ENCODE measurements around the gene TBC1D13.

Gene TBC1D13

DNA sequence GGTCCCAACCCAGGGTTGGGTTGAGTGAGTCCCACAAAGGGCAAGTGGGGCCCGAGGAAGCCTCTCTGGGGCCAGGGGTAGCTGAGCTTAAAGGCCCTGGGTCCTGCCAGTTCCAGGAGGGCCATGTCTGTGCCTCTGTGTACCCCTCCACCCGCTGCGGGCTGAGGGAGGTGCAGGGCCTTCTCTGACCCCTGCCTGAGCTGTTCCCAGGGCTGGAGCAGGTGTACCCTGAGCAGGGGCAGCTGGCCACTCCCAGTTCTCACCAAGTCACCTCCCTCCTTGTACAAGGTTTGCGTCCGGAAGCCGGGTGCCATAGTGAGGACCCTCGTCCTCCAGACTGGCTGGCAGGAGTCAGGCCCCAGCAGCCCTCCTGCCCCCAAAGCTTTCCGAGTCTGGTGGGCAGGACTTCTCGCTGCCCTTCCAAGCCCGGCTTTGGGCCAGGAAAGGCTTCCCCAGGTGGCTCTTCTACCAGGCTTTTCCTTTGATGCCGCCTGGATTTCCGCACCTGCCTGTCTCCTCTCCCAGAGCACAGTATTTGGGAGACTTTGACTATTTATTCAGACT is 22.1 kb downstream of the TBC1D13 start:
- Histone ChIP-seq H3K4me1 (no peaks in the 10 kb centered on the region), H3K27ac (no peak overlapping the region), H3K36me3 (peaks cover 30 to 53% (median 42%) of the 10 kb centered on the region in 3 donors), H3K9me3 (no peaks in the 10 kb centered on the region), H3K4me3 (no peak overlapping the region), H3K27me3 (no peaks in the 10 kb centered on the region)
- DNase-seq: no peak
- intact Hi-C loops (cut with DNase I; ENCODE audit: low total_unique reads): no loop called here
- TF ChIP-seq, protein P1, sequence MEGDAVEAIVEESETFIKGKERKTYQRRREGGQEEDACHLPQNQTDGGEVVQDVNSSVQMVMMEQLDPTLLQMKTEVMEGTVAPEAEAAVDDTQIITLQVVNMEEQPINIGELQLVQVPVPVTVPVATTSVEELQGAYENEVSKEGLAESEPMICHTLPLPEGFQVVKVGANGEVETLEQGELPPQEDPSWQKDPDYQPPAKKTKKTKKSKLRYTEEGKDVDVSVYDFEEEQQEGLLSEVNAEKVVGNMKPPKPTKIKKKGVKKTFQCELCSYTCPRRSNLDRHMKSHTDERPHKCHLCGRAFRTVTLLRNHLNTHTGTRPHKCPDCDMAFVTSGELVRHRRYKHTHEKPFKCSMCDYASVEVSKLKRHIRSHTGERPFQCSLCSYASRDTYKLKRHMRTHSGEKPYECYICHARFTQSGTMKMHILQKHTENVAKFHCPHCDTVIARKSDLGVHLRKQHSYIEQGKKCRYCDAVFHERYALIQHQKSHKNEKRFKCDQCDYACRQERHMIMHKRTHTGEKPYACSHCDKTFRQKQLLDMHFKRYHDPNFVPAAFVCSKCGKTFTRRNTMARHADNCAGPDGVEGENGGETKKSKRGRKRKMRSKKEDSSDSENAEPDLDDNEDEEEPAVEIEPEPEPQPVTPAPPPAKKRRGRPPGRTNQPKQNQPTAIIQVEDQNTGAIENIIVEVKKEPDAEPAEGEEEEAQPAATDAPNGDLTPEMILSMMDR (IDR thresholded peaks at IDR 0.05): no peak

DNA sequence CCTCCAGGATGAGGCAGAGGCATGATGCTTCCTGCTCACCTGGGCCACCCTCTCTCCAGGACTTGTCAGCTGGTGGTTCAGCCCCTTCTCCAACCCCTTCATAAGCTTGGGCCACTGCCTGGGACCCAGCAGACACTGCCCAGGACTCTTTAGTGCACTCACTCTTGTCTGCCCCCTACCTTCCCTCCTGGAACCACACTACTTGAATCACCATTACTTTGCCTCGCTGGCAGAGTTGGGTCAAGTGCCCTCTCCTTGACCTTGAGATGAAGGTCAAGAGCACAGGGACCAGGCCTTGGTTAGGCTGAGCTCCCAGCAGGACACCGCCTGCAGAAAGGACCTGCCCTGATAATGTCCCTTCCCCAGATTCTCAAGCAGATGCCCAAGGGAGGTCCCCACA is 22.8 kb downstream of the TBC1D13 start:
- no peaks in the 10 kb centered on the region for H3K4me1 ChIP-seq
- peaks cover 28 to 46% (median 38%) of the 10 kb centered on the region in 3 donors for H3K36me3 ChIP-seq
- H3K27ac ChIP-seq: no peak overlapping the region
- intact Hi-C loops (cut with DNase I; ENCODE audit: low total_unique reads): no loop called here
- H3K4me3 ChIP-seq: no peak overlapping the region
- TF ChIP-seq, protein P1 (IDR thresholded peaks at IDR 0.05): no peak
- no peak for DNase-seq
- no peaks in the 10 kb centered on the region for H3K27me3 ChIP-seq
- H3K9me3 ChIP-seq: no peaks in the 10 kb centered on the region

DNA sequence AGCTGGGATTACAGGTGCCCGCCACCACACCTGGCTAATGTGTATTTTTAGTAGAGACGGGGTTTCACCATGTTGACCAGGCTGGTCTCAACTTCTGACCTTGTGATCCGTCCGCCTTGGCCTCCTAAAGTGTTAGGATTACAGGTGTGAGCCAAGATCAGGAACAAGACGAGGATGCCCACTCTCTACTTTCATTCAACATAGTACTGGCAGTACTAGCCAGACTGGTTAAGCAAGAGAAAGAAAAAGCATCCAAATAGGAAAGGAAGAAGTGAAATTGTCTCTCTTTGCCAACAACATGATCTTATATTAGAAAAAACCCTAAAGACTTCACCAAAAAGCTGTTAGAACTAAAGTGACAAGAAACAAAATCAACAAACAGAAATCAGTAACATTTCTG is 23.8 kb downstream of the TBC1D13 start:
- TF ChIP-seq, protein P1 (IDR thresholded peaks at IDR 0.05): no peak
- H3K4me1 ChIP-seq: no peaks in the 10 kb centered on the region
- no peaks in the 10 kb centered on the region for H3K27me3 ChIP-seq

DNA sequence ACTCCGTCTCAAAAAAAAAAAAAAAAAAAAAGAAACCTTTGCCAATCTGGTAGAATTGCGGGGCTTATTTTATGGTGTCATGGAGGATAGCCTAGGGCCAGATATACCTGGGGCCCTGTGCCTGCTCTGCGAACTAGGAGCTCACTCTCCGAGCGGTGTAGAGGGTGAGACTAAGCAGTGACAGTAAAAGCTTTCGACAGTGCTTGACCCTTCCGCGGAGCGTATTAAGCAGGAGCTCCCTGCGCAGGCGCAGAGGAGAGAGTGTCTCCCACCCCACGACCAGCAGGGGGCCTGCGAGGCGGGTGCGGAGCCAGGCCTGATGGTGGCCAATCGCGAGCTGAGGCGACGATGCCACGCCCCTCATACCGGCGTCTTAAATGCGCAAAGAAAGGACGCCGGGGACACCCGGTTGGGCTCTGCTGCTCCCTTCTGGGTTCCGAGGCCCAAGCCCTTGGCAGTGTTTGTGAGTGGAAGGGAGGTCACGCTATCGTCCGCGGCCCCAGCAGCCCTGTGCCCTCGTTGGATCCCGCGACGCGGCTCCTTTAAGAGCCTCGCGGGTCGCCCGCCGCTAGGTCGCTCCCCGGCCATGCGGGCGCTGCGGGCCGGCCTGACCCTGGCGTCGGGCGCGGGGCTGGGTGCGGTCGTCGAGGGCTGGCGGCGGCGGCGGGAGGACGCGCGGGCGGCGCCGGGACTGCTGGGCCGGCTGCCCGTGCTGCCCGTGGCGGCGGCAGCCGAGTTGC is 31.2 kb downstream of the TBC1D13 start, which contains the start of gene ENDOG:
ENDOG (plus strand) TSS at position 402 of the 740 bp plus-strand sequence; CDS start at position 587, 185 bp downstream.
- peak within 1 kb of the TSS; percentile 81 to 82 for H3K27ac ChIP-seq
- no peaks in the 10 kb centered on the region for H3K27me3 ChIP-seq
- TF ChIP-seq, protein P1 (IDR thresholded peaks at IDR 0.05): peak; percentile 98 to 99
- DNase-seq: peak; percentile 96 to 99
- H3K36me3 ChIP-seq: peaks cover 9 to 36% (median 18%) of the 10 kb centered on the region in 3 donors
- peak within 1 kb of the TSS; percentile 64 to 80 for H3K4me3 ChIP-seq
- peaks cover 5 to 15% (median 11%) of the 10 kb centered on the region in 4 donors for H3K4me1 ChIP-seq
- intact Hi-C loops (cut with DNase I; ENCODE audit: low total_unique reads): no loop called here
- no peaks in the 10 kb centered on the region for H3K9me3 ChIP-seq

More for the DNA sequence above, 23.8 kb downstream of the TBC1D13 start:
- no peaks in the 10 kb centered on the region for H3K9me3 ChIP-seq
- no peak overlapping the region for H3K27ac ChIP-seq
- H3K36me3 ChIP-seq: peaks cover 23 to 36% (median 28%) of the 10 kb centered on the region in 3 donors
- H3K4me3 ChIP-seq: no peak overlapping the region
- no peak for DNase-seq
- intact Hi-C loops (cut with DNase I; ENCODE audit: low total_unique reads): no loop called here

DNA sequence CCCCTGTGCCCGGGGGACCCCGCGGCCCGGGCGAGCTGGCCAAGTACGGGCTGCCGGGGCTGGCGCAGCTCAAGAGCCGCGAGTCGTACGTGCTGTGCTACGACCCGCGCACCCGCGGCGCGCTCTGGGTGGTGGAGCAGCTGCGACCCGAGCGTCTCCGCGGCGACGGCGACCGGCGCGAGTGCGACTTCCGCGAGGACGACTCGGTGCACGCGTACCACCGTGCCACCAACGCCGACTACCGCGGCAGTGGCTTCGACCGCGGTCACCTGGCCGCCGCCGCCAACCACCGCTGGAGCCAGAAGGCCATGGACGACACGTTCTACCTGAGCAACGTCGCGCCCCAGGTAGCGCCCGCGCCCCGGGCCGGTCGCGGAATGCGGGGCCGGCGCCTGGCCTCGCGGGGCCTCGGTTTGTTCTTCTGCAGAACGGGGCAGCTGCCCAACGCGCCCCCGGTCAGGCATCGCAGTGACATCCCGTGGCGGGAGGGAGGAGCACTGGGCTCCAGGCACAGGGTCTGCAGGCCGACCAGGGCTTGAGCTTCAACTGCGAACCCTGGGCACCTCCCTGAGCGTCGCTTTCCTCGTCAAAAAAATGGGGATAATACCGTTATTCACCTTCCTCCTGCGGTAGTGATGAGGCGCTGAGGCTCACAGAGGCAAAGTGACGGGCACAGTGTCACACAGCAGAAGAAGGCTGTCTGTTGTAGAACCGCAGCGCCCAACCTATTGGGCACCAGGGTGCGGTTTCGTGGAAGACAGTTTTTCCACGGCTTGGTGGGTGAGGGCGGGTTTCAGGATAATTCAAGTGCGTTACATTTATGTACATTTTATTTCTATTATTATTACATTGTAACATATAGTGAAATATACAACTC is 32.0 kb downstream of the TBC1D13 start:
- DNase-seq: no peak
- intact Hi-C loops (cut with DNase I; ENCODE audit: low total_unique reads): no loop called here

More for the DNA sequence above, 32.0 kb downstream of the TBC1D13 start:
- H3K27me3 ChIP-seq: no peaks in the 10 kb centered on the region
- TF ChIP-seq, protein P1 (IDR thresholded peaks at IDR 0.05): no peak
- peak overlapping the region; percentile 64 to 80 for H3K4me3 ChIP-seq
- H3K36me3 ChIP-seq: peaks cover 9 to 44% (median 25%) of the 10 kb centered on the region in 3 donors
- peak overlapping the region; percentile 81 to 82 for H3K27ac ChIP-seq
- peaks cover 5 to 15% (median 11%) of the 10 kb centered on the region in 4 donors for H3K4me1 ChIP-seq
- no peaks in the 10 kb centered on the region for H3K9me3 ChIP-seq

Measured in tibial artery (tissue), 4 donors.